Activated CD8-positive, alpha-beta T cell treated with anti-CD3 and anti-CD28 coated beads, Interleukin-2, amount 10 ng/mL, durations not matched to agents 7 days and 5 days (primary cell): ENCODE measurements around the gene NOVA1. TPM values are rescaled to one million over a fixed set of nuclear protein-coding genes. Genes with fewer than 3 reads are reported as not detected.

Source experiments
- ATAC-seq: fragments of 150-1000 bp; cut with Tn5 transposase; one replicate; pipeline ENCODE4 v1.10.0; 2021; ENCODE audit warnings: moderate library complexity
- CTCF ChIA-PET: fragments of 350-600 bp; sonication (Branson Sonifier 250); formaldehyde crosslinking; loops from one replicate; lab custom pipeline; 2021; ENCODE audit warnings: antibody characterized with exemption; lab: Charles Lee
- POLR2A ChIA-PET: fragments of 350-600 bp; sonication (Branson Sonifier 250); formaldehyde crosslinking; loops from one replicate; lab custom pipeline; 2021; ENCODE audit warnings: antibody characterized with exemption; lab: Charles Lee
- DNase-seq: peaks from one replicate; pipeline ENCODE4 v3.0.0-alpha.2; 2020
- H3K27ac Mint-ChIP-seq: one replicate; pipeline ENCODE4 v1.8.0; 2021; ENCODE audit warnings: mild to moderate bottlenecking, mixed read lengths
- H3K27me3 Mint-ChIP-seq: one replicate; pipeline ENCODE4 v1.8.0; 2021; ENCODE audit warnings: low read depth, mixed read lengths
- H3K36me3 Mint-ChIP-seq: one replicate; pipeline ENCODE4 v1.8.0; 2021; ENCODE audit warnings: low read depth, mixed read lengths
- H3K4me1 Mint-ChIP-seq: one replicate; pipeline ENCODE4 v1.8.0; 2021; ENCODE audit warnings: low read depth, mixed read lengths
- H3K4me3 Mint-ChIP-seq: one replicate; pipeline ENCODE4 v1.8.0; 2021; ENCODE audit warnings: mild to moderate bottlenecking, mixed read lengths
- H3K9me3 Mint-ChIP-seq: one replicate; pipeline ENCODE4 v1.8.0; 2022; ENCODE audit warnings: mixed read lengths; ENCODE audit not compliant: insufficient read depth
- total RNA-seq, 2 experiments: library from RNA; stranded (reverse); gene quantifications; one replicate each; pipeline ENCODE4 v1.2.3, GENCODE V29; 2021

NOVA1 gene
- total RNA-seq, 2 experiments from 2014 or later = not detected

DNA sequence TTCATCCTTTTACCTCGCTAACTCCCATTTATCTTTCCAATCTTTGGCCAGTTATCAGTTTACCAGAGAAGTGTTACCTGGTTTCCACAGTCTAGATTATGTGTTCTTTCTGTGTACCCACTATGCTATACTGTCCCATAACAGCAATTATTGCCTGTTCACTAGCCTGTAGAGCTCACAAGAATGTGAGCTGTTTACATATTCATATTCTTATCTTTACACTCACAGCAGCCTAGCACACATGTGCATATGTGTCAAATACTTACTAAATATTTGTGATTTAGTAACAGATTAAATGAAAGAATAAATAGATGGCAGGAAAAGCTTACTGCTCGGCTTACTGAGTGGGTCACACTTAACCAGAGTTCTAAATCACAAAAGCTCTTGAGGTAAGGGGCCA, 97.8 kb downstream of the NOVA1 start:
- Mint-ChIP-seq H3K27me3 (no peaks in the 10 kb centered on the region), H3K36me3 (no peaks in the 10 kb centered on the region), H3K9me3 (peaks cover 23% of the 10 kb centered on the region), H3K27ac (no peak overlapping the region), H3K4me1 (no peaks in the 10 kb centered on the region), H3K4me3 (no peak overlapping the region)
- ATAC-seq (no peak), DNase-seq (no peak)
- POLR2A ChIA-PET = no interaction called here
- CTCF ChIA-PET = no interaction called here

DNA sequence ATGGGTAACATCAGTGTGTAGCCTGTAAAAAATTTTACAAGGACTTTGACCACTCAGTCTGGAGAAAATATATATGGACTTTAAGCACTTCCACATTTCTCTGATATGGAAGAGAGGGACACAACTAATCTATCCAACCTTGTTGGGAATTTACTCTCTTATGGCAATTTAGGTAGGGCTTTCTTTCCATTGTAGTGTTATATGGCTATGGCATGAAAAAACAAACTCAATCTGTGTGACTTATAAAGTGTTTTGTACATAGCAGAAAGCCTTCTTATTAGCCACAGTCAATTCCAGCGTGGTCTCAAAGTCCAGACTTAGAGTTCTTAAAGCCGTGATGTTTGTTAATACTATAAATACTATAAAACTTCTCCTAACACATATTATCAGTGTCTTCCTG, 98.3 kb downstream of the NOVA1 start:
- ATAC-seq (no peak), DNase-seq (no peak)
- ChIA-PET POLR2A (no interaction called here), CTCF (no interaction called here)
- H3K4me3 Mint-ChIP-seq = no peak overlapping the region
- H3K4me1 Mint-ChIP-seq = no peaks in the 10 kb centered on the region
- no peaks in the 10 kb centered on the region for H3K27me3 Mint-ChIP-seq
- no peak overlapping the region for H3K27ac Mint-ChIP-seq
- peaks cover 23% of the 10 kb centered on the region for H3K9me3 Mint-ChIP-seq
- H3K36me3 Mint-ChIP-seq = no peaks in the 10 kb centered on the region

DNA sequence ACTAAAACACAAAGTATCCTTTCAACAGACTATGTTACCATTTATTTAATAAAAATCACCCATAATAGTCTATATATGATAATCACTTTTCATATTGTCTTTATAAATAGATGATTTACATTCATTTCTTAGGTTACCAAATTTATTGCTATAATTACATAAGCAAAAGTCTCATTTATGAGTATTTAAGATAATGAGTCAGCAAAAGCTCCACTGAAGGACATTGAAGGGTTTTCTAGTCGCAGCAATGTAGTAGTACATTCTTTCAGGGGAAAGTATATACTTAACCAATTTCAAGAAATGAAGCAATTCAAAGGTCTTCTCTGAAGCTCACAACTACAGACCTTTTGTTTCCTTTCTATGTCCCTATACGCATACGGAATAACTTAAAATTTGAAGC, 110.9 kb downstream of the NOVA1 start:
- Mint-ChIP-seq H3K4me1 (no peaks in the 10 kb centered on the region), H3K9me3 (peaks cover 8% of the 10 kb centered on the region), H3K4me3 (no peak overlapping the region), H3K36me3 (no peaks in the 10 kb centered on the region), H3K27me3 (no peaks in the 10 kb centered on the region), H3K27ac (no peak overlapping the region)
- no peak for DNase-seq
- ChIA-PET CTCF (no interaction called here), POLR2A (no interaction called here)
- ATAC-seq = no peak

DNA sequence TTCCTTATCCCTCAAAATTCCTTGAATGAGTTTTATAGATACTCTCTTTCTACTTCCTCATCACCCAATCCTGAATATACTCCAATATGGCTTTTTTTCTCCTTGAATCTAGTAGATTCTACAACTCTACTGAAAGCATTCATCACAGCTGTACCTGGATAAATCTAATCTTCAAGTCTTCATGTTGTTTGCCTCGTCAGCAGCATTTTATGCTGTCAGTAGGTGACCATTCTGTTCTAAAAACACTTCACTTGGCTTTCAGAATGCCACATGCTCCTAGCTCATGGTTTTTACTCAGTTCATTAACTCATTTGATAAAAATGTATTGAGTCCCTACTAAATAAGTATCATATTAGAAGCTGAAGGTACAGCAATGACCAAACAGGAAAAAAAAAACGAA, 113.3 kb downstream of the NOVA1 start:
- ATAC-seq = no peak
- no peak overlapping the region for H3K27ac Mint-ChIP-seq
- H3K27me3 Mint-ChIP-seq = no peaks in the 10 kb centered on the region
- DNase-seq = no peak
- H3K4me3 Mint-ChIP-seq = no peak overlapping the region
- H3K9me3 Mint-ChIP-seq = peaks cover 14% of the 10 kb centered on the region
- H3K36me3 Mint-ChIP-seq = no peaks in the 10 kb centered on the region
- ChIA-PET POLR2A (no interaction called here), CTCF (no interaction called here)
- H3K4me1 Mint-ChIP-seq = no peaks in the 10 kb centered on the region

DNA sequence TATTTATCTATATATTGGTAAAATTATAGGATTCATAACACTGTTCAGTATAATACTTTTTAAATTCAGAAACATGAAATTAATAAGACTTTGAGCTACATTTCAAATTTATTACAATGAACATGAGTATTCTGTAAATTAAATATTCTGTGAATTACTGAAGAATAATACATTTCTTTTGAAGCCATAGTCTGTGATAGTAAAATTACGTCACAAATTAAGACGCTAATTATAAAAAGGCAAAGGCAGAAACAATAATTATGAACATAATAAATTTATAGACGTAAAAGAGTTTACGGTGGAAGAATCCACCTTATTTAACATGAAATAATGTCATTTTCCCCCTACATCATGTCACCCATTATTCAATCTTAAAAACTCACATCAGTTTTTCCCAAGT, 118.9 kb downstream of the NOVA1 start:
- H3K27me3 Mint-ChIP-seq = no peaks in the 10 kb centered on the region
- no peaks in the 10 kb centered on the region for H3K36me3 Mint-ChIP-seq
- ATAC-seq = no peak
- H3K4me3 Mint-ChIP-seq = no peak overlapping the region
- POLR2A ChIA-PET = no interaction called here
- peaks cover 11% of the 10 kb centered on the region for H3K9me3 Mint-ChIP-seq
- H3K4me1 Mint-ChIP-seq = no peaks in the 10 kb centered on the region
- CTCF ChIA-PET = no interaction called here
- DNase-seq = no peak
- H3K27ac Mint-ChIP-seq = no peak overlapping the region

DNA sequence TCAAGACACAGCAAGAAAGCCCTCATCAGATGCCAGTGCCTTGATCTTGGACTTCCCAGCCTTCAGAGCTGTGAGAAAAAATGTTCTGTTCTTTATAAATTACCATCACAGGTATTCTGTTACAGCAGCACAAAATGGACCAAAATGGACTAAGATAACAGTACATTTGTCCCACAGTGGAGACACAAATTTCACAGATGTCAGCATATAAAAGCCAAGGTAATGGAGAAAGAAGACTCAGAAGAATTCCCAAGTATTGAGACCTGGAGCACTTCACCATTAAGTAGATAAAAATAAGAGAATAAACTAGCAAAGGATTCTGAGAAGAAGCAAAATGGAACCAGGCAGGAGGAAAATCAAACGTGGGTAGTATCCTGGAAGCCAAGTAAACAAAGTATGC, 131.0 kb downstream of the NOVA1 start:
- ChIA-PET POLR2A (no interaction called here), CTCF (no interaction called here)
- DNase-seq (no peak), ATAC-seq (no peak)
- Mint-ChIP-seq H3K4me1 (no peaks in the 10 kb centered on the region), H3K27ac (no peak overlapping the region), H3K9me3 (peaks cover 9% of the 10 kb centered on the region), H3K36me3 (no peaks in the 10 kb centered on the region), H3K4me3 (no peak overlapping the region), H3K27me3 (no peaks in the 10 kb centered on the region)

DNA sequence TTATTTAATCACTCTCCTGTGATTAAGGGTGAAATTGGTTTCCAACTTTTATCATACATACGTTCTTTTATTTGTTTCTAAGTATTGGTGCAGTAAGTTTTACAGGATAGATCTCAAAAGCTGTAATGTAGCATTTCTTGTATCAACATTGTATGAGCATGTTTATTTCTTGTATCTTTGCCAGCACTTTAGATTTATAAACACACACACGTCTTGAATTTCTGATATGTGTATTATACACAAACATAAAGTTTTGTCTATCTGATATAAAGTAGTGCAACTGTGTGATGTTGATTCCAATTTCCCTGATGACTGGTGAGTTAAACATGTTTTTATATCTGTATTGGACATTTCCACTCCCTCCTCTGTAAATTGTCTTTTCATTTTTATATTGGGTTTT, 134.7 kb downstream of the NOVA1 start:
- CTCF ChIA-PET = no interaction called here
- H3K4me1 Mint-ChIP-seq = no peaks in the 10 kb centered on the region
- H3K27ac Mint-ChIP-seq = no peak overlapping the region
- no peaks in the 10 kb centered on the region for H3K27me3 Mint-ChIP-seq
- POLR2A ChIA-PET = no interaction called here
- no peak for ATAC-seq
- no peak for DNase-seq
- no peak overlapping the region for H3K4me3 Mint-ChIP-seq
- H3K36me3 Mint-ChIP-seq = no peaks in the 10 kb centered on the region
- H3K9me3 Mint-ChIP-seq = peaks cover 5% of the 10 kb centered on the region

DNA sequence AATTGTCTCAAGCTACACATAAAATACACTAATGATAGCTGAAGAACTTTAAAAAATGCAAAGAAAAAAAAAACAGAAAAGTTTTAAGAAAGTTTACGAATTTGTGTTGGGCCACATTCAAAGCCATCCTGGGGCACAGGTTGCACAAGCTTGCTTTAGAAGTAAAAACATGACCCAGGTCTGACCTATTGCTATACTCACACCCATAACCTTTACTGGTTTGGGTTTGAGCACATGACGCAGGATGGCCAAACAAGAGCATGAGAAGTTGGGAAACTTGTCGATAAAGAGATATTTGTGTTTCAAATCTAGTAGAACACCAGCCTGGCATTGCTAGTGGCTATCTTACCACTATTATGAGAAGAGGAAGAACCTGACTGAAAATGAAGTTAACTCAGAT, 143.7 kb downstream of the NOVA1 start:
- CTCF ChIA-PET = no interaction called here
- POLR2A ChIA-PET = no interaction called here
- Mint-ChIP-seq H3K36me3 (no peaks in the 10 kb centered on the region), H3K9me3 (peaks cover 21% of the 10 kb centered on the region), H3K27ac (no peak overlapping the region), H3K27me3 (no peaks in the 10 kb centered on the region), H3K4me1 (no peaks in the 10 kb centered on the region), H3K4me3 (no peak overlapping the region)
- DNase-seq (no peak), ATAC-seq (no peak)

DNA sequence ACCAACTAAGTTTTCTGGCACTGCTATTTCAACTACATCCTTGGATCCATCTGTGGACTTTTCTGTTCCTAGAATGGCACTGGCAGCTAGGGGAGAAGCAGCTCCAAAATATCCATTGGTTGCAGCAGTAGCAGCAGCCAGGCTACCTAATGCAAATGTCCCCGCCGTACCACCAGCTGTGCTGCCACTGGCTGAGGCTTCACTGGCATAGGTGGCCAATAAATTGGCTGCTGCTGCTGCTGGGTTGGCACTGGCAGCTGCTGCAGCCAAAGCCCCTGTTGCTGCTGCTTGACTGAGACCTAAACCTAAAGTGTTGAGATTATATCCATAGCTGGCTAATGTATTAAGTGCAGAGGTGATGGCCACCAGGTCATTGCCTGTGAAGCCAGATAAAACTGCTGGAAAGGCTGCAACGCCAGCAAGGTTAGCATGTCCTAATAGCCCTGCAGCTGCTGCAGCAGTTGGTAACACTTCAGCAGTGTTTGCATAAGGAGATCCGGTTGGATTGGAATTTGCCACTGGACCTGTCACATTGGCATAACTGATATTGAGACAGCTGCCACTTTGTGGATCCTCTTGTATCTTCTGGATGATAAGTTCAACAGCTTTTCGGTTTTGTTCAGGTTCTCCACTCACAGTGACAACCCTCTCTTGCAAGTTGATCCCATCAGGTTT, 149.5 kb downstream of the NOVA1 start:
- ChIA-PET CTCF (no interaction called here), POLR2A (no interaction called here)
- Mint-ChIP-seq H3K27ac (no peak overlapping the region), H3K27me3 (no peaks in the 10 kb centered on the region), H3K36me3 (no peaks in the 10 kb centered on the region), H3K4me3 (no peak overlapping the region), H3K9me3 (peaks cover 19% of the 10 kb centered on the region), H3K4me1 (no peaks in the 10 kb centered on the region)
- no peak for ATAC-seq
- DNase-seq = no peak

DNA sequence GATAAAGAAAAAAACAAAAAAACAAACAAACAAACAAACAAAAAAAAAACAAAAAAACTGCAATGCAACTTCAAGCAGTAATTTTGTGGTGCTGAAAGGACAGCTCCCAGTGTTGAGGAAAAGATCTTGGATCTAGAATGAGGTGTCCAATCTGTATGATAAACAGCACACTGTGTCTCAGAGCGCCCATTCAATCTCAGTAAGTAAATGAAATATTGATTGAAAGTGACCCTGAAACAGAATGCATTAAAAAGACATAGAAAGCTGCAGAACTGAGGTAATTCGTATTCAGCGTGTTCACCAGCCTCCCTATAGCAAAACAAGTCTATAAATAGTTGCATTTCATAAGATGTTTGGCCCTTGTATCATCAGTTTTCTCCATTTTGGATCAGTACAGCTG, 153.0 kb downstream of the NOVA1 start:
- POLR2A ChIA-PET = no interaction called here
- CTCF ChIA-PET = no interaction called here
- ATAC-seq (no peak), DNase-seq (no peak)
- H3K4me1 Mint-ChIP-seq = no peaks in the 10 kb centered on the region
- H3K27ac Mint-ChIP-seq = no peak overlapping the region
- no peaks in the 10 kb centered on the region for H3K27me3 Mint-ChIP-seq
- no peak overlapping the region for H3K4me3 Mint-ChIP-seq
- H3K9me3 Mint-ChIP-seq = peaks cover 20% of the 10 kb centered on the region
- H3K36me3 Mint-ChIP-seq = no peaks in the 10 kb centered on the region

DNA sequence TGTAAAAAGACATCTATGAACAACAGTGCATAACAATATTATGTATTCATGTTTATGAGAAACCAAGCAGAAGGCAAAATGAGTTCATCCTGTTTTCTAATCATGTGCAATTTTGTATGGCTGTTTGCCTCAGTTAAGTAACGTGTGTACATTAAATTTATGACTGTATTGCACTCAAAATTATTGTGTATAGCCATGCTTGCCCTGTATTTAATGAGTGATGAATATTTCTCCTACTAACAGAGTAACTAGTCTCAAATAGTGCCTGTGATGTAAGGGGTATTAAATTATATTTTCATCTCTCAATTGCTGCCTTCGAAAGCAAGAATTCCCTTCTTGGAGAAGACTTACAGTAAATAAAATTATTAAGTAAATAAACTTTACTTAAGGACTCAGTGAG, 154.2 kb downstream of the NOVA1 start:
- Mint-ChIP-seq H3K9me3 (peaks cover 20% of the 10 kb centered on the region), H3K36me3 (no peaks in the 10 kb centered on the region), H3K4me3 (no peak overlapping the region), H3K27ac (no peak overlapping the region), H3K4me1 (no peaks in the 10 kb centered on the region), H3K27me3 (no peaks in the 10 kb centered on the region)
- DNase-seq = no peak
- ChIA-PET POLR2A (no interaction called here), CTCF (no interaction called here)
- ATAC-seq = no peak

DNA sequence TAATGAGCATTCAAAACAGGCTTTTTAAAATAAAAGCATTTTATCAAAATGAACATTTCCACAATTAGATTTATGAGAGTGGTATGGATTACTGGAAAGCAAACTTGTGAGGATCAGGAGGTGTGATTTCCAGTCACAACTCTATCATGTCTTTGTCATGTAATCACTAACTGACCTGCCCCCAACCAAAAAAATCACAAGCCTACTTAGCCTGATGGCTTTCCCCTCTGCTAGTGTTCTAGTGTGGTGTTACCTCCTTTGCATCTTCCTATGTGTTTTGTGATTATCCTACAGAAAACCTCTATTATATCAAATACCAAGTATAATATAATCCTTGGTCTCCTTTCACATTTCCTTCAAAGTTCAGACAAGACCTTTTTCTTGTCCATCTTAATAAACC, 168.6 kb downstream of the NOVA1 start:
- Mint-ChIP-seq H3K9me3 (peaks cover 21% of the 10 kb centered on the region), H3K4me1 (no peaks in the 10 kb centered on the region), H3K27me3 (no peaks in the 10 kb centered on the region), H3K4me3 (no peak overlapping the region), H3K36me3 (no peaks in the 10 kb centered on the region), H3K27ac (no peak overlapping the region)
- DNase-seq = no peak
- CTCF ChIA-PET = no interaction called here
- no peak for ATAC-seq
- POLR2A ChIA-PET = no interaction called here

DNA sequence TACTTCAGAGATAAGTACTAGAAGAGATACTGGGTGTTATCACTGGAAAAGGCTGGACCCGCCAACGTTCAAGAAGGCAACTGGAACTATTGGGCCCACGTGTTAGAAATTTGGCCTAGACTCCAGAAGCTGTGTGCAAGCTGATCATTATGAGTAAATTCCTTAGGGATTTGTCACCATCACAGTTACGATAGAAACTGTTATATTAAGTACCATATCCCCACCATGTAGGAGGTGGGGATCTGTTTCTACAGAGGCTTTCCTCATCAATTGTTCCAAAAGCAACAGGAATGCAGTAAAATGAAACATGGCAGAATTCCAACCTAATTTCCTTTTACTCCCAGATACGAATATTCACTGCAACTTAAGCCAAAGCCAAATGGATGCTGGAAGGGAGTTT, 170.7 kb downstream of the NOVA1 start:
- Mint-ChIP-seq H3K4me1 (no peaks in the 10 kb centered on the region), H3K27me3 (no peaks in the 10 kb centered on the region), H3K9me3 (peaks cover 21% of the 10 kb centered on the region), H3K27ac (no peak overlapping the region), H3K36me3 (no peaks in the 10 kb centered on the region), H3K4me3 (no peak overlapping the region)
- POLR2A ChIA-PET = no interaction called here
- no peak for ATAC-seq
- DNase-seq = no peak
- CTCF ChIA-PET = no interaction called here
